ENCODE data around the gene LRP5.

GRCh38 chr11:68442433-68442832 lies 130.0 kb downstream of the LRP5 start:
- TF ChIP-seq CTCF (IDR thresholded peaks at IDR 0.05) (no peak), POLR2A (IDR thresholded peaks at IDR 0.05) (no peak)

Measured in thyroid gland (tissue), 4 donors.